Measurements from ENCODE around the gene ZNF45.
"Not testable (repeated sequence)": the region's sequence is repeated elsewhere in the genome, so short reads cannot be mapped to it uniquely, and the experiment has no call there.

Gene ZNF45

GRCh38 chr19:43934985-43935708 lies at the start of gene ZNF45:
ZNF45 (minus strand) TSS chr19:43935282; CDS start chr19:43922185, 13,097 bp downstream.
- peak; percentile 72 to 86 for DNase-seq (ENCODE audit: low read depth in 2 of 2)

- DNase-seq (ENCODE audit: low read depth in 2 of 2), result no peak
These were observed 49.6 kb upstream of the ZNF45 start for GRCh38 chr19:43984687-43985000.

GRCh38 chr19:43983912-43984686 lies 49.0 kb upstream of the ZNF45 start, which contains the start of gene ZNF155:
ZNF155 (plus strand) TSS chr19:43984188; CDS start chr19:43988544, 4,356 bp downstream.
- DNase-seq (ENCODE audit: low read depth in 2 of 2), result peak; percentile 47 to 57

- DNase-seq (ENCODE audit: low read depth in 2 of 2), result no peak
These were observed 48.4 kb upstream of the ZNF45 start for GRCh38 chr19:43983544-43983911.

- DNase-seq (ENCODE audit: low read depth in 2 of 2), result no peak
These were observed 41.6 kb upstream of the ZNF45 start for GRCh38 chr19:43976732-43977131.

GRCh38 chr19:43966079-43966694 lies 31.1 kb upstream of the ZNF45 start:
- DNase-seq (ENCODE audit: low read depth in 2 of 2), result no peak

GRCh38 chr19:43960411-43960810 lies 25.3 kb upstream of the ZNF45 start:
- no peak for DNase-seq (ENCODE audit: low read depth in 2 of 2)

GRCh38 chr19:43957891-43958290 lies 22.8 kb upstream of the ZNF45 start:
- no peak for DNase-seq (ENCODE audit: low read depth in 2 of 2)

GRCh38 chr19:43956827-43957226 lies 21.7 kb upstream of the ZNF45 start:
- no peak for DNase-seq (ENCODE audit: low read depth in 2 of 2)

GRCh38 chr19:43950834-43951645 lies 16.0 kb upstream of the ZNF45 start, which contains the start of gene ZNF221:
ZNF221 (plus strand) TSS chr19:43951228; CDS start chr19:43962727, 11,499 bp downstream.
- DNase-seq (ENCODE audit: low read depth in 2 of 2), result peak; percentile 47 to 61

GRCh38 chr19:43949803-43950202 lies 14.7 kb upstream of the ZNF45 start:
- not testable (repeated sequence) for DNase-seq (ENCODE audit: low read depth in 2 of 2)

GRCh38 chr19:43947412-43947811 lies 12.3 kb upstream of the ZNF45 start:
- not testable (repeated sequence) for DNase-seq (ENCODE audit: low read depth in 2 of 2)

- no peak for DNase-seq (ENCODE audit: low read depth in 2 of 2)
These were observed 6.1 kb upstream of the ZNF45 start for GRCh38 chr19:43941209-43941608.

- DNase-seq (ENCODE audit: low read depth in 2 of 2), result no peak
These were observed 5.6 kb upstream of the ZNF45 start for GRCh38 chr19:43940719-43941118.

- no peak for DNase-seq (ENCODE audit: low read depth in 2 of 2)
These were observed 4.6 kb upstream of the ZNF45 start for GRCh38 chr19:43939557-43940260.

- DNase-seq (ENCODE audit: low read depth in 2 of 2), result no peak
These were observed 1.1 kb upstream of the ZNF45 start for GRCh38 chr19:43936188-43936587.

- DNase-seq (ENCODE audit: low read depth in 2 of 2), result no peak
These were observed 762 bp downstream of the ZNF45 start for GRCh38 chr19:43934055-43934984.

GRCh38 chr19:43928820-43929219 lies 6.3 kb downstream of the ZNF45 start:
- DNase-seq (ENCODE audit: low read depth in 2 of 2), result no peak

GRCh38 chr19:43923875-43924274 lies 11.2 kb downstream of the ZNF45 start:
- no peak for DNase-seq (ENCODE audit: low read depth in 2 of 2)

GRCh38 chr19:43914051-43914450 lies 21.0 kb downstream of the ZNF45 start:
- no peak for DNase-seq (ENCODE audit: low read depth in 2 of 2)
